Measurements from ENCODE around the gene SCARB1. TPM values are rescaled to one million over a fixed set of nuclear protein-coding genes. Genes with fewer than 3 reads are reported as not detected.

Gene SCARB1
- total RNA-seq, 1 donor from 2014 or later = 44.5 TPM

- Histone ChIP-seq H3K4me3 (ENCODE audit: insufficient read depth, low read depth, low read length) (no peak overlapping the region), H3K4me1 (ENCODE audit: insufficient read depth, low read length) (peaks cover 21% of the 10 kb centered on the region), H3K79me2 (ENCODE audit: insufficient read depth, low read length) (no peaks in the 10 kb centered on the region), H3K27me3 (ENCODE audit: insufficient read depth, low read length) (no peaks in the 10 kb centered on the region), H3K27ac (ENCODE audit: low read depth, low read length) (peak overlapping the region; percentile 20), H3K9ac (ENCODE audit: low read length) (no peak overlapping the region), H3K36me3 (ENCODE audit: insufficient read depth, low read length) (no peaks in the 10 kb centered on the region), H2AFZ (ENCODE audit: low read depth, low read length) (no peak overlapping the region), H4K20me1 (ENCODE audit: insufficient read depth, low read length) (no peaks in the 10 kb centered on the region), H3K4me2 (ENCODE audit: low read length) (peak overlapping the region; percentile 11), H3K9me3 (ENCODE audit: insufficient read depth, low read depth, low read length) (no peaks in the 10 kb centered on the region)
- no peak for FAIRE-seq
- no peaks in the 10 kb centered on the region for H3K9me3 Mint-ChIP-seq (ENCODE audit: unreplicated experiment)
- peaks cover 2% of the 10 kb centered on the region for H3K36me3 Mint-ChIP-seq (ENCODE audit: low read depth, unreplicated experiment)
- peak overlapping the region; percentile 50 for H3K27ac Mint-ChIP-seq (ENCODE audit: unreplicated experiment)
- TF ChIP-seq EZH2 (IDR thresholded peaks at IDR 0.05; ENCODE audit: insufficient read depth, low read length) = no peak
- no peak for TF ChIP-seq CTCF (IDR thresholded peaks at IDR 0.05; ENCODE audit: insufficient read depth, low read depth, low read length)
- DNase-seq (ENCODE audit: low read depth) = peak; percentile 70
- H3K27me3 Mint-ChIP-seq (ENCODE audit: low read depth, unreplicated experiment) = peaks cover 13% of the 10 kb centered on the region
- no peak overlapping the region for H3K4me3 Mint-ChIP-seq (ENCODE audit: unreplicated experiment)
- peaks cover 13% of the 10 kb centered on the region for H3K4me1 Mint-ChIP-seq (ENCODE audit: low read depth, unreplicated experiment)
These were observed 3.8 kb upstream of the SCARB1 start for GRCh38 chr12:124867401-124867930.

- no peaks in the 10 kb centered on the region for H3K36me3 ChIP-seq (ENCODE audit: insufficient read depth, low read length)
- H4K20me1 ChIP-seq (ENCODE audit: insufficient read depth, low read length) = no peaks in the 10 kb centered on the region
- H3K9ac ChIP-seq (ENCODE audit: low read length) = no peak overlapping the region
- FAIRE-seq (no peak), DNase-seq (ENCODE audit: low read depth) (no peak)
- Mint-ChIP-seq H3K4me1 (ENCODE audit: low read depth, unreplicated experiment) (peaks cover 12% of the 10 kb centered on the region), H3K36me3 (ENCODE audit: low read depth, unreplicated experiment) (peaks cover 2% of the 10 kb centered on the region), H3K27ac (ENCODE audit: unreplicated experiment) (no peak overlapping the region), H3K9me3 (ENCODE audit: unreplicated experiment) (no peaks in the 10 kb centered on the region), H3K27me3 (ENCODE audit: low read depth, unreplicated experiment) (peaks cover 12% of the 10 kb centered on the region), H3K4me3 (ENCODE audit: unreplicated experiment) (no peak overlapping the region)
- H3K4me3 ChIP-seq (ENCODE audit: insufficient read depth, low read depth, low read length) = no peak overlapping the region
- H3K79me2 ChIP-seq (ENCODE audit: insufficient read depth, low read length) = no peaks in the 10 kb centered on the region
- TF ChIP-seq CTCF (IDR thresholded peaks at IDR 0.05; ENCODE audit: insufficient read depth, low read depth, low read length) = no peak
- no peak for TF ChIP-seq EZH2 (IDR thresholded peaks at IDR 0.05; ENCODE audit: insufficient read depth, low read length)
- peak overlapping the region; percentile 11 for H3K4me2 ChIP-seq (ENCODE audit: low read length)
- no peak overlapping the region for H3K27ac ChIP-seq (ENCODE audit: low read depth, low read length)
- H3K27me3 ChIP-seq (ENCODE audit: insufficient read depth, low read length) = no peaks in the 10 kb centered on the region
- no peak overlapping the region for H2AFZ ChIP-seq (ENCODE audit: low read depth, low read length)
- H3K4me1 ChIP-seq (ENCODE audit: insufficient read depth, low read length) = peaks cover 21% of the 10 kb centered on the region
- no peaks in the 10 kb centered on the region for H3K9me3 ChIP-seq (ENCODE audit: insufficient read depth, low read depth, low read length)
These were observed 3.3 kb upstream of the SCARB1 start for GRCh38 chr12:124866883-124867400.

GRCh38 chr12:124866195-124866882 lies 2.7 kb upstream of the SCARB1 start:
- no peaks in the 10 kb centered on the region for H3K27me3 ChIP-seq (ENCODE audit: insufficient read depth, low read length)
- no peak overlapping the region for H2AFZ ChIP-seq (ENCODE audit: low read depth, low read length)
- no peak overlapping the region for H3K4me2 ChIP-seq (ENCODE audit: low read length)
- FAIRE-seq = no peak
- Mint-ChIP-seq H3K27me3 (ENCODE audit: low read depth, unreplicated experiment) (peaks cover 10% of the 10 kb centered on the region), H3K4me1 (ENCODE audit: low read depth, unreplicated experiment) (peaks cover 10% of the 10 kb centered on the region), H3K36me3 (ENCODE audit: low read depth, unreplicated experiment) (peaks cover 2% of the 10 kb centered on the region), H3K4me3 (ENCODE audit: unreplicated experiment) (no peak overlapping the region), H3K9me3 (ENCODE audit: unreplicated experiment) (no peaks in the 10 kb centered on the region), H3K27ac (ENCODE audit: unreplicated experiment) (no peak overlapping the region)
- no peaks in the 10 kb centered on the region for H3K9me3 ChIP-seq (ENCODE audit: insufficient read depth, low read depth, low read length)
- H3K4me1 ChIP-seq (ENCODE audit: insufficient read depth, low read length) = peaks cover 21% of the 10 kb centered on the region
- no peak overlapping the region for H3K4me3 ChIP-seq (ENCODE audit: insufficient read depth, low read depth, low read length)
- no peak for DNase-seq (ENCODE audit: low read depth)
- H3K79me2 ChIP-seq (ENCODE audit: insufficient read depth, low read length) = no peaks in the 10 kb centered on the region
- H3K27ac ChIP-seq (ENCODE audit: low read depth, low read length) = no peak overlapping the region
- H4K20me1 ChIP-seq (ENCODE audit: insufficient read depth, low read length) = no peaks in the 10 kb centered on the region
- H3K36me3 ChIP-seq (ENCODE audit: insufficient read depth, low read length) = no peaks in the 10 kb centered on the region
- no peak for TF ChIP-seq EZH2 (IDR thresholded peaks at IDR 0.05; ENCODE audit: insufficient read depth, low read length)
- no peak for TF ChIP-seq CTCF (IDR thresholded peaks at IDR 0.05; ENCODE audit: insufficient read depth, low read depth, low read length)
- no peak overlapping the region for H3K9ac ChIP-seq (ENCODE audit: low read length)

Measured in astrocyte (in vitro differentiated cells and primary cell).